Activated CD8-positive, alpha-beta T cell treated with anti-CD3 and anti-CD28 coated beads for 36 hours (primary cell): ENCODE results near the gene WIPI1. TPM values are rescaled to one million over a fixed set of nuclear protein-coding genes. Genes with fewer than 3 reads are reported as not detected.

Source experiments
- ATAC-seq: fragments of 200-7000 bp; cut with Tn5 transposase; one replicate; pipeline ENCODE4 v1.10.0; 2021; ENCODE audit warnings: mild to moderate bottlenecking, moderate library complexity
- CTCF ChIA-PET: fragments of 350-600 bp; sonication (Branson Sonifier 250); formaldehyde crosslinking; loops from one replicate; lab custom pipeline; 2021; ENCODE audit warnings: antibody characterized with exemption; lab: Charles Lee
- POLR2A ChIA-PET: fragments of 350-600 bp; sonication (Branson Sonifier 250); formaldehyde crosslinking; loops from one replicate; lab custom pipeline; 2021; ENCODE audit warnings: antibody characterized with exemption; lab: Charles Lee
- DNase-seq: peaks from one replicate; pipeline ENCODE4 v3.0.0-alpha.2; 2020
- H3K27ac Mint-ChIP-seq: one replicate; pipeline ENCODE4 v1.8.0; 2021; ENCODE audit warnings: mild to moderate bottlenecking, mixed read lengths
- H3K27me3 Mint-ChIP-seq: one replicate; pipeline ENCODE4 v1.8.0; 2021; ENCODE audit warnings: mixed read lengths
- H3K36me3 Mint-ChIP-seq: one replicate; pipeline ENCODE4 v1.8.0; 2021; ENCODE audit warnings: low read depth, mixed read lengths
- H3K4me1 Mint-ChIP-seq: one replicate; pipeline ENCODE4 v1.8.0; 2021; ENCODE audit warnings: low read depth, mixed read lengths
- H3K4me3 Mint-ChIP-seq: one replicate; pipeline ENCODE4 v1.8.0; 2021; ENCODE audit warnings: mild to moderate bottlenecking, moderate library complexity, mixed read lengths
- H3K9me3 Mint-ChIP-seq: one replicate; pipeline ENCODE4 v1.8.0; 2021; ENCODE audit warnings: mixed read lengths
- CTCF ChIP-seq: fragments of 200-600 bp; IDR thresholded peaks from one replicate; pipeline ENCODE4 v1.8.0; 2022; ENCODE audit warnings: antibody characterized with exemption, mild to moderate bottlenecking
- intact Hi-C: fragments of 100-400 bp; cut with micrococcal nuclease; formaldehyde crosslinking; loops from one replicate; pipeline ENCODE4 v1.10.0; 2022
- total RNA-seq, 2 experiments: library from RNA; stranded (reverse); gene quantifications; one replicate each; pipeline ENCODE4 v1.2.3, GENCODE V29; 2021

The WIPI1 gene
- total RNA-seq, 2 experiments from 2014 or later: 11.3 to 13.1 TPM

DNA sequence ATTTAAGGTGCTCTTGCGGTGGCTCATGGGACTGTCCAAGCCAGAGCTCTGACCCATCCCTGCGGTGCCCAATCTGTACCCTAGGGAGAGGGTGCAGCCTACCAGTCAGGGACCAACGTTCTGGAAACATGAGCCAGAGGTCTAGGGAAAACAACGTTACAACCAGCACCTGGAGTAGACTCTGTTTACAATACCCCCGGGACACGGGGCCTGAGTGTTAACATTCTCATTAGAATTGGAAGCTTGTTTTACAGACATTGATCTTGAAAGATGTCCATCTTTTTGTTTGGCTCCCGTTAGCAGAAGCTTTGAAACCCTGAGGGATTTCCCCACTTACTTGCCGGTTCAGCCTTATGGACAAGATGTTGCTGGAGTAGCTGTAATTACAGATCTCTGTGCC, 6.9 kb downstream of the WIPI1 start:
- POLR2A ChIA-PET: interaction anchor here (1.2 kb wide), 1 partner anchor 158 kb away, joined by 3 read pairs; no protein-coding TSS in a partner anchor
- intact Hi-C loops: no loop called here
- no peak for ATAC-seq
- no peak overlapping the region for H3K27ac Mint-ChIP-seq
- peaks cover 1% of the 10 kb centered on the region for H3K36me3 Mint-ChIP-seq
- no peak for TF ChIP-seq CTCF
- no peak overlapping the region for H3K4me3 Mint-ChIP-seq
- H3K9me3 Mint-ChIP-seq: no peaks in the 10 kb centered on the region
- no peaks in the 10 kb centered on the region for H3K27me3 Mint-ChIP-seq
- peaks cover 3% of the 10 kb centered on the region for H3K4me1 Mint-ChIP-seq
- DNase-seq: no peak
- CTCF ChIA-PET: interaction anchor here (0.9 to 2.0 kb wide), 4 partner anchors 14 to 186 kb away, joined by 3 to 13 read pairs (median 4); no protein-coding TSS in a partner anchor

DNA sequence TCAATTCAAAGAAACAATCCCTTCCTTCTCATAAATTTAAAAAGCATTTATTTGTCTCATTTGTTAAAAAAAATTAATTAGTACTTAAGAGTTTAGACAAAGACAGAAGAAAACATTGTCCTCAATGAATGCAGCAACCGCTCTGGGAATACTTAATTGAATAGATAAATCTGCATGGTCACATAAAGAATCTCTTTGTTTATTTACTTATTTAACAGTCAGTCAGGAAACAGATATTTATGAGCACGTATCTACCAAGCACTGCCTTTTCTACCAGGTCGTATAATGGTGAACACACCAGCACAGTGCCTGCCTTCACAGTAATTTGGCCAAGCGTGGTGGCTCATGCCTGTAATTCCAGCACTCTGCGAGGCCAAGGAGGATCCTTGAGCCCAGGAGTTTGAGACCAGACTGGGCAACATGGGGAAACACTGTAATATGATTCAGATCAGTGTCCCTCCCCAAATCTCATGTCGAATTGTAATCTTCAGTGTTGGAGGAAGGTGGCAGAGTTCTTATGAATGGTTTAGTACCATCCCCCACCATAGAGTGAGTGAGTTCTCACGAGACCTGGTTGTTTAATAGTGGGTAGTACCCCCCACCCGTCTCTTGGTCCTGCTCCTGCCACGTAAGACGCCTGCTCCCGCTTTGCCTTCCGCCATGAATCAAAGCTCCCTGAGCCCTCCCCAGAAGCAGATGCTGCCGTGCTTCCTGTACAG, 8.1 kb downstream of the WIPI1 start:
- CTCF ChIA-PET: interaction anchor here (1.3 to 2.0 kb wide), 2 partner anchors 12 to 186 kb away, joined by 3 to 13 read pairs; no protein-coding TSS in a partner anchor
- POLR2A ChIA-PET: interaction anchor here (1.0 kb wide), 1 partner anchor 16 kb away, joined by 3 read pairs; no protein-coding TSS in a partner anchor

DNA sequence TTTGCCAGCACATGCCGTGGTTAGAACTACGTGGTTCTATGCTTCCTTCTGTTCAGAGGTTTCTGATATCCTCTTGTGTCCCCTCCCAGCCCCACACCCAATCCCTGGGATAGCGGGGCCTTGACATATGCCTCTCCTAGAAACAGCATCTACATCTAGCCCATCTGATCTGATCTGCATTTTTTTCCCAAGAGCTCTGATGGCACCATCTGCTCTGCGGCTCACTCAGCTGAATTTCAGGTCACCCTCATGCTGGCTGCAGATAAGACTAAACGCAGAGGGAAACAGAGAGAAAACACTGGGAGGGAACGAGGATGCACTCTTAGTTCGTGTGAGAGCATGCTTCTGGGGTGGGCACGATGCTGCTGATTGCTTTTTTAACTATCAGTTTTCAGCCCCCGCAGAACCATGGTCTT, 10.7 kb downstream of the WIPI1 start:
- Mint-ChIP-seq H3K27ac (no peak overlapping the region), H3K4me3 (no peak overlapping the region), H3K9me3 (no peaks in the 10 kb centered on the region), H3K27me3 (no peaks in the 10 kb centered on the region), H3K36me3 (peaks cover 1% of the 10 kb centered on the region), H3K4me1 (peaks cover under 1% of the 10 kb centered on the region)
- DNase-seq: no peak
- intact Hi-C loops: no loop called here
- no peak for ATAC-seq
- ChIA-PET POLR2A (interaction anchor here (0.6 to 1.3 kb wide), 2 partner anchors 10 to 77 kb away, joined by 3 to 4 read pairs; partner anchors contain the start of gene WIPI1), CTCF (interaction anchor here (1.0 to 1.6 kb wide), 3 partner anchors 9 to 16 kb away, joined by 4 to 5 read pairs (median 4); no protein-coding TSS in a partner anchor)
- TF ChIP-seq CTCF: no peak

More for the DNA sequence above, 8.1 kb downstream of the WIPI1 start:
- Mint-ChIP-seq H3K4me3 (no peak overlapping the region), H3K27me3 (no peaks in the 10 kb centered on the region), H3K27ac (no peak overlapping the region), H3K36me3 (peaks cover 1% of the 10 kb centered on the region), H3K4me1 (peaks cover 3% of the 10 kb centered on the region), H3K9me3 (no peaks in the 10 kb centered on the region)
- no peak for ATAC-seq
- intact Hi-C loops: no loop called here
- DNase-seq: no peak
- TF ChIP-seq CTCF: no peak

DNA sequence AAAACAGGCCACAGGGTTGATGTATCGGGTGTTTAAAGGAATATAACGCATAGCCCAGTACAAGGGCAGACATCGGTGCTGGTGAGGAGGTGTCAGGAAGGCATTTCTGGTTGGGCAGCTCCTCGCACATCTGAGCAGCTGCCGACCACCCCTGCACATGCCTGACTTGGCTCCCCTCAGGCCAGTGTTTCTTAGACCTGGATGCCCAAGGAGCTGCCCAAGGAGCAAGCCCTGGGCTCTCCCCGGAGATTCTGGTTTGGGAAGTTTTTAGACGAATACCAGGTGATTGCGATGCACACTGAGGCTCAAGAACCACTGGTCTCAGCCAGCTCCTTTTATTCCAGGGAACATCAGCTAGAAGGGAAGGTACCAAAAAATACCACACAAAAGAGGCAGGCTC, 11.6 kb downstream of the WIPI1 start:
- intact Hi-C loops: no loop called here
- CTCF ChIA-PET: interaction anchor here (0.8 to 1.6 kb wide), 5 partner anchors 10 to 274 kb away, joined by 3 to 5 read pairs (median 4); no protein-coding TSS in a partner anchor
- H3K4me1 Mint-ChIP-seq: peaks cover 9% of the 10 kb centered on the region

More for the DNA sequence above, 11.6 kb downstream of the WIPI1 start:
- H3K27ac Mint-ChIP-seq: no peak overlapping the region
- DNase-seq (no peak), ATAC-seq (no peak)
- H3K27me3 Mint-ChIP-seq: no peaks in the 10 kb centered on the region
- peaks cover 1% of the 10 kb centered on the region for H3K36me3 Mint-ChIP-seq
- TF ChIP-seq CTCF: no peak
- H3K4me3 Mint-ChIP-seq: no peak overlapping the region
- H3K9me3 Mint-ChIP-seq: no peaks in the 10 kb centered on the region
- POLR2A ChIA-PET: interaction anchor here (0.6 to 0.7 kb wide), 2 partner anchors 11 to 994 kb away, joined by 3 to 5 read pairs; no protein-coding TSS in a partner anchor
